T-helper 1 cell (primary cell): ENCODE results near the gene ABCF3.

Source experiments
- DNase-seq, 5 donors: peaks; one replicate each; pipeline ENCODE4 v3.0.0-alpha.2; 2012 to 2020

Gene ABCF3

DNA sequence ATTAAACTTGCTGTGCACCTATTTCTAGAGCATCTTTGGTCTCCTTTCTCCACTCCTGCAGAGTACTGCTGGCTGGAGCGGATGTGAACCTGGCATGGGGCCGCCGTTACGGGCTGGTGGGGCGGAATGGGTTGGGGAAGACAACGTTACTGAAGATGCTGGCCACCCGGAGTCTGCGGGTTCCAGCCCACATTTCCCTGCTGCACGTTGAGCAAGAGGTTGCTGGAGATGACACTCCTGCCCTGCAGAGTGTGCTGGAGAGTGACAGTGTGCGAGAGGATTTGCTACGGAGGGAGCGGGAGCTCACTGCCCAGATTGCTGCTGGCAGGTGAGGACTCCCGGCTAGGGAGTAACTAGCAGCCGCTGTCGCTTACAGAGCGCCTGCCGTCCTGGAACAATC lies 2.1 kb downstream of the ABCF3 start:
- DNase-seq, result no peak

DNA sequence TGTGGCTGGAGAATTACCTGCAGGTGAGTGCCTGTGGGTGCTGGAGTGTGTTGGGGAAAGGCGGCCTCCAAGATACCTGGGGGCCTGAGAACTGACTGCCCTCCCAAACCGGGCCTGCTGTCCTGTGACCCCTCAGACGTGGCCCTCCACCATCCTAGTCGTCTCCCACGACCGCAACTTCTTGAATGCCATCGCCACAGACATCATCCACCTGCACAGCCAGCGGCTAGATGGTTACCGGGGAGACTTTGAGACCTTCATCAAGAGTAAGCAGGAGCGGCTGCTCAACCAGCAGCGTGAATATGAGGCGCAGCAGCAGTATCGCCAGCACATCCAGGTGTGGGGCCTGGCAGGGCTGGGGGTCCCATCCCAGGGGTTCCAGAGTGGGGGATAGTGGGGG lies 3.4 kb downstream of the ABCF3 start:
- no peak for DNase-seq

DNA sequence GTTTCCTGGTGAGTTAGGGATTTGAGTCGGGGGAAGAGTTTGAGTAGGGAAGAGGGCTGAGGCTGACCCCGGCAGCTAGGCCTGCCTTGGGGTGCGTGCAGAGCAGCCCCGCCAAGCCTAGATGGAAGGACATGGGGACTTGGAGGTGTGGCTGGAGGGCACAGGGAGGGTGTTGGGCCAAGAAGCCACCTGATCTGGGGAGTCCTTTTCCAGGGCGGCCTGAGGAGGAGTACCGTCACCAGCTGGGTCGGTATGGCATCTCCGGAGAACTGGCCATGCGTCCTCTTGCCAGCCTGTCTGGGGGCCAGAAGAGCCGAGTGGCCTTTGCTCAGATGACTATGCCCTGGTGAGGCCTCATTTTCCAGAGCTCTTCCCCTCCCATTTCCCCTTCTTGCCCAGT lies 6.9 kb downstream of the ABCF3 start:
- no peak for DNase-seq

DNA sequence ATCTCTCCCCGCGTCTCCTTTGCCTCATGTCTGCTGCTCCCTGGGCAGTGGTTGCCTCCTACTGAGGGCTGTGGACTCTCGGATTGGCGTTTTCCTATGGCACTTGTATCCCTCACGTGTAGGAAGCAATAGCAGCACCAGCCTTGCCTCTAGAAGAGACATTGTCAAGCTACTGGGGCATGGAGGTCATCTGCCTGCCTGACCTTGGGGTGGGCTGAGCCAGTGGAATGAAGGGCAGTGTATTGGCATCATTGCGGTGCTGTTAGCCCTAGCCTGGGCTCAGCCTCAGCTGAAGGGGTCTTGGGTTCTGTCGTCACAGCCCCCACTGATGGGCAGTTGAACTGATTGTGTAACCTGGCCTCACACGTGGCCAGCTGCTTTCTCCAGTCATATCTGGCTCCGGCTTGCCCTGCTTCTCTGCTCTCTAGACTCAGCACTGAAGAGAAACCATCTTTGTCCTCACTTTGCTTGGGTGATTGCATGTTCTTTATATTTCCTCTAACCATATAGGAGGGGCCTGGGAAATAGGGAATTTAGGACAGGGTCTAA lies 8.1 kb downstream of the ABCF3 start:
- DNase-seq, result no peak

- no peak for DNase-seq
These were observed 10.5 kb downstream of the ABCF3 start for GRCh38 chr3:184196536-184196935.

GRCh38 chr3:184198509-184198908 lies 12.5 kb downstream of the ABCF3 start:
- no peak for DNase-seq

GRCh38 chr3:184200825-184201224 lies 14.8 kb downstream of the ABCF3 start:
- DNase-seq, result no peak

- DNase-seq, result no peak
These were observed 17.5 kb downstream of the ABCF3 start for GRCh38 chr3:184203526-184203925.

- no peak for DNase-seq
These were observed 23.3 kb downstream of the ABCF3 start for GRCh38 chr3:184209146-184209923.

DNA sequence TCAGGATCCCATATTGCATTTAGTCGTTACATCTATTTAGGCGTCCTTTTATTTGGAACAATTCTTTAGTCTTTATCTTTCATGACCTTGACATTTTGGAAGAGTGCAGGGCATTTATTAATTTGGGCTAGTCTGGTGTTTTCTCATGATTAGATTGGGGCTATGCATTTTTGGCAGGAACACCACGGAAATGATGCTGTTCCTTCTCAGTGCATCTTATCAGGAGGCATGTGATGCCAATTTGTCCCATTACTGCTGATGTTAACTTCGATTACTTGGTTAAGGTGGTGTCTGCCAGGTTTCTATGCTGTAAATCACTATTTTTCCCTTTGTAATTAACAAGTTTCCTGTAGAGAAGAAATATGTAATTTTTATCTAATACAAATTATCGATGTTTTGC lies 25.3 kb downstream of the ABCF3 start:
- DNase-seq, result no peak

DNA sequence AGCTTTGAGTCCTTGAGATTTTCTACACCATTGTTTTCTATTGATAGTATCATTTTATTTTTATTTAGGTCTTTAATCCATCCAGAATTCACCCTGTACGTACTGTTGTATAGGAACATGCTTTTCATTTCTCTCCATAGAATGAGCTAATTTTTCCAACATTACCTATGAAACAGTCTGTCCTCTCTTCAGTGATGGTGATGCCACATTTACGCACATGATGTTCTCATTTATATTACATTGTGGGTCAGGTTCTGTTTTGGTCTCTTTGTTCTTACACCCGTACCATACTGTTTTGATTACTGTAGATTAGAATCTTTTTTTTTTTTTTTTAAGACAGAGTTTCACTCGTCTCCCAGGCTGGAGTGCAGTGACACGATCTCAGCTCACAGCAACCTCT lies 25.7 kb downstream of the ABCF3 start:
- DNase-seq, result no peak

DNA sequence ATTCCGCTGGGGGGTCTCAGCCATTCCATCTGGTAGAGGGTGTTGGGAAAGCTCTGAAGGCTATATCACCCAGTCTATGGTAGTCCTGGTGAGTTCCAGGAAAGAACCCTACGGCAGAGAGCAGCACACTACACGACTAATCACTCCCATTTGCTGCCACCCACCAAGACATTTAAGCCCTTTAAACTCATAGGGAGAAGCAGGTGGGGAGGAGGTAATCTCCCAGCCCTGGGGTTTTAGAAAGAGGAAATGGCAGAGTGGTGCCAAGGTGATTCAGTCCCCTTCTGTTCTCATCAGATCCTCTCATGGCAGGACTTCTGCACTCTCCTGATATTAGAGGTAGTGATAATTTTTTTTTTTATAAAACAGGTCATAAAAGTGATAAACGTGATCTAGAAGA lies 32.8 kb downstream of the ABCF3 start:
- no peak for DNase-seq

DNA sequence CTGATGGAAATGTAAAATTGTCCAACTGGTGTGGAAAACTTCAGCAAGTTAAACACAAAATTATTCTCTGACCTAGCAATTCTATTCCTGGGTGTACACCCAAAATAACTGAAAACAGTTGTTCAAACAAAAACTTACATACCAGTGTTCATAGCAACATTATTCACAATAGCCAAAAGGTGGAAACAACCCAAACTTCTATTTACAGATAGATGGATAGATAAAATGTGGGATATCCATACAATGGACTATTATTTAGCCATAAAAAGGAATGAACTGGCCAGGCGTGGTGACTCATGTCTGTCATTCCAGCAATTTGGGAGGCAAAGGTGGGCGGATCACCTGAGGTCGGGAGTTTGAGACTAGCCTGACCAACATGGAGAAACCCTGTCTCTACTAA lies 36.5 kb downstream of the ABCF3 start:
- no peak for DNase-seq

DNA sequence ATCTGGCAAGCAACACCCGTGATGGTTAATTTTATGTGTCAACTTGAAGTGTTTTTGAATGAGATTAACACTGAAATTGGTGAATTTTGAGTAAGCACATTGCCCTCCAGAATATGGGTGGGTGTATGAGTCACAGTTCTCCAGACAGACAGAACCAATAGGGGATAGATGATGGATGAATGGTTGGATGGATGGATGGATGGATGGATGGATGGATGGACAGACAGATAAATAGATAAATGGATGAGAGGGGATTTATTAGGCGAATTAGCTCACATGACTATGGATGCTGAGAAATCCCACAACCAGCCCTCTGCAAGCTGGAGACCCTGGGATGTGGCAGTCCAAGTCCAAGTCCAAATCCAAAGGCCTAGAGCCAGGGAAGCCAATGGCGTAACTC lies 37.9 kb downstream of the ABCF3 start:
- DNase-seq, result no peak

- peak in 4 of 5 donors; percentile 30 to 50 (median 35) for DNase-seq
These were observed 41.5 kb downstream of the ABCF3 start for GRCh38 chr3:184227481-184227935.

DNA sequence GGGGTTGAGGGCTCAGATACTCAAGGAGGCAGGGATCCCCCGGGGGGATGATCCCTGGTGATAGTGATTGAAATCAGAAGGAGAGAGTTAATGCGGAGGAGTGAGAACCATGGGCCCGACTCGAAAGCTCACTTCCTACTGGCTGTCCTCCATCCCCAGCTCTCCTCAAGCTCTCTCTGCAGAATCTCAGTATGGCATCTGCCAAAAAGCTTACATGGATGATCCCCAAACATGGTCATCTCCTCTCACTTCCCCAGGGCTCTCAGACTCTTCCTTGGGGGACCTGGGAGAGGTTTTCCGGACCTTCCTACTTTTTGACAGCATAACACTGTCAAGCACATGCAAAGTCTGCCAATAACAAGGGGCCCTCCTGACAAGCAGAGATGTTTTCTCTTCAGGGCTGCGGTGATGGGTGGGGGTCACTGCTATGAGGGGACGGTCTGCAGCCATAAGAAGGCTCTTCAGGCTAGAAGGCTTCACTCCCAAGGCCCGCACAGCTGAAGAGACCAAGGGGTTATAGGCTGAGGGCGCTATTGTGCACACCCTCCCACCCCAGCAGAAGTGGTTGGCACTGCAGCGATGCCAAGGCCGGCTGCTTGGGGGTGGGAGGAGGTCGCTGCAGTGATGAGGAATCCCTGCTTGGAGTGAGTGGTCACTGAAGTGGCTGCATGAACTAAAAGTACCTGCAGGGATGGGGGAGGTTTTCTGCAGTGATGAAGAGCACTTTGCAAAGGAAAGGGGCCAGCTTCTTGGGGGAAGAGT lies 42.6 kb downstream of the ABCF3 start:
- no peak for DNase-seq

DNA sequence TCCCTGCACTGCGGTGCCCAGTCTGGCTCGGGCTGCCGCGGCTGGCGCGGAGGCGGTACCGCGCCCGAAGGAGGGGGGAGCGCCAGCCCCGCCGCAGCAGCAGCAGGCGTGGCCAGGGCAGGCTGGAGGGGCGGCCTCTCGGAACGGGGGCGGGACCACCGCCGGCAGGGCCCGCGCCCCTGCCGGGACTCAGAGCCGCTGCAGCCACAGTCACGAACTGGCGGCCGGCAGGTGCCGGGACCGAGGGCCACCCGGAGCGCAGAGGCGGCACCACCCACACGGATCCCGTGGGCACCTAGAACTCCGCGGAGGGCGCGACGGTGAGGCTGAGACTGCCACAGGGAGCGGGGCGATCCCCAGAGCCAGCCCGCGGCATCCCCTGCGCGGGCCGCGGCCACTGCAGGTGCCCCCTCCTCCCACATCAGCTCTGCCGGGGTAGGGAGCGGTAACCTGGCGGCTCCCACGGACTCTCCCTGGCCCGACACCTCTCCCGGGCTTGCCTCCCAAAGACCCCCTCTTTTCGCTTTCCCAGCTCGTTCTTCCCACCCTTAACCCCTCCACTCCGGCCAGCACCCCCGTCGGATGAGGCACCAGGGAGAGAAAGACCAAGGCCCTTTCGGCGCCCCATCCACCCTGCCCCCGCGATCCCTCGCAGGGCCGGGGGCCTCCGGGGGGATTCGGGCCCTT lies 43.5 kb downstream of the ABCF3 start, which contains the start of gene VWA5B2:
TSS of gene VWA5B2 (plus strand) at position 192 of the 687 bp plus-strand sequence. CDS start 944 bp downstream, outside the sequence.
- peak; percentile 40 to 72 (median 59) for DNase-seq

DNA sequence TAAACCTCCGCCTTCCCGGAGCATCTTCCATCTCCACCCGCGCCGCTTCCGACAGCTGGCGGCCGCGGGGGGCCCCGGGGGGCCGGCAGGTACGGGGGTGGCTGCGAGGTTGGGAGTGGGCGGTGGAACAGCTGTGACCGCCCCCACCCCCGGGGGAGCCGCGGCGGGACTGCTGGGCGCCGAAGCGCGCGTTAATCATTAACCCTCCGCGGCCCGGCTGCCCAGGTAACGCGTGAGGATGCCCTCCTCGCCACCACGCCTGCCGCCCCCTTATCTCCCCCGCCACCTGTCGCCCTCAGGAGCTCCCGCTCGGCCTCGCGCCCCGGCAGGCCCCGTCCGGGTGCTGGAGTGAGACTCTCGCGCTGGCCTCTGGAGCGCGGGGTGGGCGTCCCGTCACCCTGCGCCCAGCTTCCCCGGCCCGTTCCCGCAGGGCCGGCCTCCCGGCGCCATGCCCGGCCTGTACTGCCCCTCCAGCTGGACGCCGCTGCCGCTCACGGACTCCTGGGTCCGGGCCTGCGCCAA lies 44.1 kb downstream of the ABCF3 start:
- DNase-seq, result no peak

DNA sequence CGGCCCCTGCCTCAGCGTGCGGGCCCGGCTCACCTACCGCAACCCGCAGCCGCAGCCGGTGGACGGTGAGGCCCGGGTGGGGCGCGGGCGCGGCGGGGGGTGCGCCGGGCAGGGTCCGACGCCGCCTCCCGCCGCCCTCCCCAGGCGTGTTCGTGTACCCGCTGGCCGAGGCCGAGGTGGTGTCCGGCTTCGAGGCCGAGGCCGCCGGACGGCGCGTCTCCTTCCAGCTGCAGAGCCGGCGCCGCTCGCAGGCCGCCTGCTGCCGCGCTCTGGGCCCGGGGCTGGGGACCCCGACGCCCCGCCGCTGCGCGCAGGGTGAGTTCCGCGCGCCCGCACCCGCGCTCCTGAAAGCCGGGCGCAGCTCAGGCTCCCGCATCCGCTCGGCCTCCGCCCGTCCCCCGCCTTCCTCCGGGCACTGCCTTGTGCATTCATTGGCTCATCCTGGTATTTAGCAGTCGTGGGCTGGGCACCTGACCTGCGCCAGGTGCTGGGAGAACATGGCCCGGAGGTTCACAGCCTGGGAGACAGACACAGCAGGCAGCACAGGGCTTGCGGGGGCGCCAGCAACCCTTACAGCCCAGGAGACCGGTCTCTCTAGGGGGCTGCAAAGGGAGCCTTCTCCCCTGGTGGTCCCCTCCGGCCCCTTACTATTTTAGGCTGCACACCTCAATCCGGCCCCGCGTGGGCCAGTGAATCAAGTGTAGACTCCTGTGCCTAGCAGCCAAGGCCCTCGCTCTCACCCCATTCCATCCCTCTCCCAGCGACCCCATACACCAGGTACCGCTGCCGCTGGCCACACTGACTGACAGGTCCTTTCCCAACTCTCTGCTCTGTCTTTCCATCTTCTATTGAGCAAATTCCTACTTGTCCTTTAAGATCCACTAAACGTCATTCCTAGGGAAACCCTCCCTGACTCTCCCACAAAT lies 44.9 kb downstream of the ABCF3 start:
- no peak for DNase-seq

DNA sequence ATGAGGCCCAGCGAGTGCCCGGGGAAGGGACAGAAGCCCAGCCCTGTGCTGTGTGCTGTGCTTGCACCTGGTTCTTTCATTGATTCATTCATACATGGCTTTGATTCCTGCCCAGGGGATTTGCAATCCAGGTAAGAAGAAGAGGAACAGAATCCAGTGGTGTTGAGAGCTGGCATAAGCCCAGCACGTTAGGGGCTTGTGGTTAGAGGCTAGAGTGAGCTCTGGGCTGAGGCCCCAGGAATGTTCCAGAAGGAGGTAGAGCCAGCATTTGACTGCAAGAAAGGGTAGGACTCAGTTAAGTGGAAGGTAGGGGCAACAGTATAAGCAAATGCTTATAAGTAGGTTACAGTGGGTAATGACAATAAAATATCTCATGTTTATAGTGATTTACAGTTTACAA lies 45.7 kb downstream of the ABCF3 start:
- no peak for DNase-seq

GRCh38 chr3:184233127-184233843 lies 47.3 kb downstream of the ABCF3 start:
- no peak for DNase-seq
